A549 (cell line): ENCODE results near the gene BCAS3. TPM values are rescaled to one million over a fixed set of nuclear protein-coding genes. Genes with fewer than 3 reads are reported as not detected.

Source experiments
- ATAC-seq, 2 experiments: fragments of 200-7000 bp in 1 of 2; fragments of >200 bp in 1 of 2; cut with Nextera tagmentation in 1 of 2; cut with Tn5 transposase in 1 of 2; 3 replicates each; pipeline versions ENCODE4 v1.8.0 to v1.9.1; 2018 to 2020; ENCODE audit warnings: mild to moderate bottlenecking in 1 of 2, moderate library complexity in 1 of 2
- CTCF ChIA-PET: fragments of 300-600 bp; sonication (Branson Sonifier 250); formaldehyde crosslinking; extraction: SDS; loops from one replicate; lab custom pipeline; 2021; ENCODE audit warnings: antibody characterized with exemption, inconsistent platforms; lab: Yijun Ruan, JAX
- POLR2A ChIA-PET: fragments of 350-600 bp; formaldehyde crosslinking; extraction: SDS; loops from one replicate; lab custom pipeline; 2021; ENCODE audit warnings: antibody characterized with exemption, inconsistent platforms; lab: Yijun Ruan, JAX
- DNase-seq, 2 experiments: peaks; one replicate each; pipeline versions ENCODE4 v3.0.0 to v3.0.0-alpha.2; 2011 to 2016; ENCODE audit warnings: low read depth in 1 of 2, low spot score in 1 of 2
- FAIRE-seq: peaks from 2 replicates; lab custom pipeline; 2011; peaks lifted over from hg19 to GRCh38; lab: Jason Lieb, UNC
- H3K27ac ChIP-seq, 2 experiments: fragments of >200 bp; sonication (Bioruptor Twin); formaldehyde crosslinking; 3 replicates each; pipeline ENCODE4 v1.5.1; 2016 to 2017
- H3K4me1 ChIP-seq: fragments of >200 bp; sonication (Bioruptor Twin); formaldehyde crosslinking; 3 replicates; pipeline ENCODE4 v1.6.1; 2016
- H3K4me2 ChIP-seq: fragments of >200 bp; sonication (Bioruptor Twin); formaldehyde crosslinking; 3 replicates; pipeline ENCODE4 v1.6.1; 2016
- H3K4me3 ChIP-seq: fragments of >200 bp; sonication (Bioruptor Twin); formaldehyde crosslinking; 3 replicates; pipeline ENCODE4 v1.5.1; 2016
- H3K9me3 ChIP-seq: fragments of >200 bp; sonication (Bioruptor Twin); formaldehyde crosslinking; 3 replicates; pipeline ENCODE4 v1.6.1; 2016
- ELK1 ChIP-seq: fragments of 150-350 bp; IDR thresholded peaks from 2 replicates; pipeline ENCODE4 v1.6.1; 2014; ENCODE audit warnings: low read depth, mild to moderate bottlenecking, low read length
- FOSL2 ChIP-seq, 2 experiments: fragments of 450-650 bp in 1 of 2; fragments of >200 bp in 1 of 2; sonication (Bioruptor Twin) in 1 of 2; formaldehyde crosslinking; IDR thresholded peaks; 2 replicates each; pipeline versions ENCODE4 v1.5.0 to v1.6.1; 2016 to 2020; ENCODE audit warnings: mild to moderate bottlenecking in 1 of 2, moderate library complexity in 1 of 2
- FOXS1 ChIP-seq: fragments of 250-450 bp; sonication (Bioruptor Pico); IDR thresholded peaks from 2 replicates; pipeline ENCODE4 v1.5.0; 2020; ENCODE audit warnings: mild to moderate bottlenecking, moderate library complexity
- GATA3 ChIP-seq: IDR thresholded peaks from 2 replicates; pipeline ENCODE4 v1.6.1; 2012; ENCODE audit warnings: borderline replicate concordance
- HDAC2 ChIP-seq: fragments of 200-600 bp; sonication (generic); IDR thresholded peaks from 2 replicates; pipeline ENCODE4 v1.6.1; 2016
- HES2 ChIP-seq: fragments of >200 bp; sonication (Bioruptor Twin); formaldehyde crosslinking; IDR thresholded peaks from 2 replicates; pipeline ENCODE4 v1.6.1; 2016
- HMGXB4 ChIP-seq: fragments of 250-450 bp; sonication (Bioruptor Pico); IDR thresholded peaks from 2 replicates; pipeline ENCODE4 v1.5.0; 2021; ENCODE audit warnings: mild to moderate bottlenecking, moderate library complexity, borderline replicate concordance
- MYC ChIP-seq: IDR thresholded peaks from 2 replicates; pipeline ENCODE4 v1.6.1; 2012; ENCODE audit warnings: mild to moderate bottlenecking, inconsistent platforms, low read length, improper control_type of control experiment, borderline replicate concordance
- PHF8 ChIP-seq: fragments of 200-600 bp; sonication (generic); IDR thresholded peaks from 2 replicates; pipeline ENCODE4 v1.6.1; 2016; ENCODE audit warnings: low read depth, mild to moderate bottlenecking, antibody characterized with exemption, moderate library complexity, borderline replicate concordance
- POLR2A ChIP-seq: IDR thresholded peaks from 2 replicates; pipeline ENCODE4 v1.6.1; 2012; ENCODE audit warnings: mild to moderate bottlenecking, low read length
- POLR2AphosphoS2 ChIP-seq: conservative IDR thresholded peaks from 2 replicates; pipeline ENCODE4 v1.6.1; 2012; ENCODE audit warnings: low read length, improper control_type of control experiment, inconsistent platforms
- RARB ChIP-seq: fragments of 250-450 bp; sonication (Bioruptor Pico); IDR thresholded peaks from 2 replicates; pipeline ENCODE4 v1.8.0; 2021; ENCODE audit warnings: mild to moderate bottlenecking, moderate library complexity
- REST ChIP-seq: fragments of 200-600 bp; sonication (generic); IDR thresholded peaks from 2 replicates; pipeline ENCODE4 v1.6.1; 2016; ENCODE audit warnings: antibody characterized with exemption, mild to moderate bottlenecking, moderate library complexity
- SMC3 ChIP-seq: fragments of >200 bp; sonication (Bioruptor Twin); formaldehyde crosslinking; IDR thresholded peaks from 3 replicates; pipeline ENCODE4 v1.6.1; 2018; ENCODE audit warnings: inconsistent platforms
- TFCP2L1 ChIP-seq: fragments of 250-450 bp; sonication (Bioruptor Pico); IDR thresholded peaks from 2 replicates; pipeline ENCODE4 v1.5.0; 2021; ENCODE audit warnings: mild to moderate bottlenecking
- TP53 ChIP-seq: fragments of 250-450 bp; sonication (Bioruptor Pico); IDR thresholded peaks from 2 replicates; pipeline ENCODE4 v1.5.0; 2021; ENCODE audit warnings: mild to moderate bottlenecking, moderate library complexity
- ZNF302 ChIP-seq: fragments of 250-450 bp; sonication (Bioruptor Pico); IDR thresholded peaks from 2 replicates; pipeline ENCODE4 v1.9.0; 2021; ENCODE audit warnings: inconsistent platforms, mild to moderate bottlenecking, moderate library complexity
- WGBS: methylation state at CpG from one replicate; pipeline ENCODE4 v1.1.6; 2017; ENCODE audit errors: missing lambda C conversion rate; 5-methylcytosine and 5-hydroxymethylcytosine counted together
- polyA plus RNA-seq, 4 experiments: library from polyadenylated mRNA; depleted of rRNA in 3 of 4; stranded (reverse); fragments of >200 nt; fragmentation: RNase III in 1 of 4; extraction: RNeasy Plus Mini Kit Qiagen cat#74134 plus additional on column Dnase treatment in 1 of 4; gene quantifications; 2 replicates in 3 of 4; 3 replicates in 1 of 4; pipeline ENCODE4 v1.2.3, GENCODE V29; 2011 to 2017

The BCAS3 gene
- polyA plus RNA-seq, 2 of the 4 experiments (the other 2 are of a cell fraction): 14.7 to 43.4 TPM

GRCh38 chr17:61384354-61384691, 706.7 kb downstream of the BCAS3 start (continued):
- no peak for TF ChIP-seq REST
- TF ChIP-seq FOSL2 (IDR thresholded peaks at IDR 0.05): no peak
- no peak for TF ChIP-seq FOSL2 (CRISPR knock-in tag; IDR thresholded peaks at IDR 0.05)

- ChIA-PET POLR2A (no interaction called here), CTCF (interaction anchor here (0.7 to 1.7 kb wide), 8 partner anchors 23 to 664 kb away, joined by 3 to 4 read pairs (median 3); no protein-coding TSS in a partner anchor)
- ATAC-seq: no peak
- Histone ChIP-seq H3K9me3 (no peaks in the 10 kb centered on the region), H3K4me2 (no peak overlapping the region), H3K4me3 (no peak overlapping the region), H3K27ac (no peak overlapping the region), H3K4me1 (no peaks in the 10 kb centered on the region)
- 87% methylated on average over 13 of the region's 13 CpGs for WGBS
- no peak for DNase-seq
- FAIRE-seq: no peak
- TF ChIP-seq POLR2A: no peak
- TF ChIP-seq HMGXB4: no peak
- TF ChIP-seq HES2: no peak
- no peak for TF ChIP-seq FOXS1 (CRISPR knock-in tag)
- no peak for TF ChIP-seq RARB (CRISPR knock-in tag)
- TF ChIP-seq PHF8: no peak
- TF ChIP-seq MYC: no peak
- TF ChIP-seq HDAC2: no peak
- TF ChIP-seq ELK1: no peak
- TF ChIP-seq TFCP2L1 (CRISPR knock-in tag): no peak
- TF ChIP-seq SMC3: no peak
- TF ChIP-seq GATA3: no peak
- no peak for TF ChIP-seq POLR2AphosphoS2
- TF ChIP-seq TP53: no peak
- no peak for TF ChIP-seq ZNF302 (CRISPR knock-in tag)
Measured at GRCh38 chr17:61384692-61385576, 707.3 kb downstream of the BCAS3 start.
